ENCODE data around the gene SLC26A8.

- no peak for TF ChIP-seq CTCF (IDR thresholded peaks at IDR 0.05; ENCODE audit: insufficient read depth, low read length, poor library complexity, severe bottlenecking)
- TF ChIP-seq EZH2phosphoT487 (conservative IDR thresholded peaks at IDR 0.05; ENCODE audit: low read length) = no peak
Observed at GRCh38 chr6:35911871-35912653, 112.4 kb downstream of the SLC26A8 start.
